Measurements from ENCODE around the gene HRG. TPM values are rescaled to one million over a fixed set of nuclear protein-coding genes. Genes with fewer than 3 reads are reported as not detected.
"Not testable (repeated sequence)": the region's sequence is repeated elsewhere in the genome, so short reads cannot be mapped to it uniquely, and the experiment has no call there.

Gene HRG
- total RNA-seq, 2 experiments from 2014 or later, result not detected

GRCh38 chr3:186694288-186695032 is 28.6 kb downstream of the HRG start:
- peaks cover 3% of the 10 kb centered on the region for H3K4me1 Mint-ChIP-seq (ENCODE audit: low read depth)
- no peak overlapping the region for H3K27ac Mint-ChIP-seq
- POLR2A ChIA-PET, result no interaction called here
- H3K27me3 Mint-ChIP-seq, result peaks cover 17% of the 10 kb centered on the region
- CTCF ChIA-PET, result no interaction called here
- intact Hi-C loops (cut with micrococcal nuclease), result no loop called here
- no peaks in the 10 kb centered on the region for H3K36me3 Mint-ChIP-seq (ENCODE audit: low read depth)
- no peaks in the 10 kb centered on the region for H3K9me3 Mint-ChIP-seq
- ATAC-seq (no peak), DNase-seq (peak; percentile 11)
- TF ChIP-seq CTCF (IDR thresholded peaks at IDR 0.05), result no peak
- H3K4me3 Mint-ChIP-seq, result no peak overlapping the region

GRCh38 chr3:186696522-186696921 is 30.7 kb downstream of the HRG start:
- TF ChIP-seq CTCF (IDR thresholded peaks at IDR 0.05), result no peak
- no peaks in the 10 kb centered on the region for H3K36me3 Mint-ChIP-seq (ENCODE audit: low read depth)
- CTCF ChIA-PET, result interaction anchor here (1.2 kb wide), 1 partner anchor 82 kb away, joined by 5 read pairs; no protein-coding TSS in a partner anchor

GRCh38 chr3:186697510-186697909 is 31.7 kb downstream of the HRG start:
- intact Hi-C loops (cut with micrococcal nuclease), result no loop called here
- no peaks in the 10 kb centered on the region for H3K36me3 Mint-ChIP-seq (ENCODE audit: low read depth)
- H3K27me3 Mint-ChIP-seq, result peaks cover 14% of the 10 kb centered on the region
- CTCF ChIA-PET, result interaction anchor here (1.0 to 1.4 kb wide), 3 partner anchors 9 to 124 kb away, joined by 3 to 5 read pairs (median 3); no protein-coding TSS in a partner anchor
- H3K9me3 Mint-ChIP-seq, result no peaks in the 10 kb centered on the region
- no peak for DNase-seq
- POLR2A ChIA-PET, result interaction anchor here (1.0 to 1.4 kb wide), 3 partner anchors 86 to 108 kb away, joined by 3 to 5 read pairs (median 3); partner anchors contain the start of genes EIF4A2 and RFC4
- no peak overlapping the region for H3K4me3 Mint-ChIP-seq
- ATAC-seq, result no peak
- no peak for TF ChIP-seq CTCF (IDR thresholded peaks at IDR 0.05)
- H3K4me1 Mint-ChIP-seq (ENCODE audit: low read depth), result no peaks in the 10 kb centered on the region
- H3K27ac Mint-ChIP-seq, result no peak overlapping the region

More at GRCh38 chr3:186696522-186696921, 30.7 kb downstream of the HRG start:
- H3K4me3 Mint-ChIP-seq, result no peak overlapping the region
- H3K27ac Mint-ChIP-seq, result no peak overlapping the region
- intact Hi-C loops (cut with micrococcal nuclease), result no loop called here
- DNase-seq (no peak), ATAC-seq (no peak)
- POLR2A ChIA-PET, result interaction anchor here (1.0 to 1.4 kb wide), 3 partner anchors 87 to 109 kb away, joined by 3 to 5 read pairs (median 3); partner anchors contain the start of genes EIF4A2 and RFC4
- no peaks in the 10 kb centered on the region for H3K9me3 Mint-ChIP-seq
- H3K4me1 Mint-ChIP-seq (ENCODE audit: low read depth), result peaks cover 2% of the 10 kb centered on the region
- H3K27me3 Mint-ChIP-seq, result peaks cover 17% of the 10 kb centered on the region

GRCh38 chr3:186700267-186700666 is 34.5 kb downstream of the HRG start:
- intact Hi-C loops (cut with micrococcal nuclease), result no loop called here
- H3K4me3 Mint-ChIP-seq, result no peak overlapping the region
- H3K36me3 Mint-ChIP-seq (ENCODE audit: low read depth), result no peaks in the 10 kb centered on the region
- H3K27me3 Mint-ChIP-seq, result peaks cover 24% of the 10 kb centered on the region
- H3K4me1 Mint-ChIP-seq (ENCODE audit: low read depth), result no peaks in the 10 kb centered on the region
- DNase-seq, result no peak
- CTCF ChIA-PET, result no interaction called here
- H3K9me3 Mint-ChIP-seq, result no peaks in the 10 kb centered on the region
- H3K27ac Mint-ChIP-seq, result no peak overlapping the region
- TF ChIP-seq CTCF (IDR thresholded peaks at IDR 0.05), result no peak
- no peak for ATAC-seq
- POLR2A ChIA-PET, result no interaction called here

GRCh38 chr3:186702451-186702850 is 36.6 kb downstream of the HRG start:
- peaks cover 31% of the 10 kb centered on the region for H3K27me3 Mint-ChIP-seq
- H3K36me3 Mint-ChIP-seq (ENCODE audit: low read depth); POLR2A ChIA-PET: not testable (repeated sequence)

More at GRCh38 chr3:186702451-186702850, 36.6 kb downstream of the HRG start:
- CTCF ChIA-PET; intact Hi-C loops (cut with micrococcal nuclease); ATAC-seq; H3K27ac Mint-ChIP-seq; DNase-seq; H3K9me3 Mint-ChIP-seq; H3K4me3 Mint-ChIP-seq: not testable (repeated sequence)
- H3K4me1 Mint-ChIP-seq (ENCODE audit: low read depth), result peaks cover 10% of the 10 kb centered on the region
